WTC11 (cell line): ENCODE measurements around the gene POLR1C. TPM values are rescaled to one million over a fixed set of nuclear protein-coding genes. Genes with fewer than 3 reads are reported as not detected.

ENCODE experiments used
- ATAC-seq: fragments of 200-7000 bp; cut with Tn5 transposase; 2 replicates; pipeline ENCODE4 v1.10.0; 2021; ENCODE audit warnings: mild to moderate bottlenecking, moderate library complexity
- CTCF ChIA-PET: fragments of 300-600 bp; sonication (Branson Sonifier 250); formaldehyde crosslinking; loops from one replicate; lab custom pipeline; 2021; ENCODE audit warnings: antibody characterized with exemption; lab: Charles Lee
- POLR2A ChIA-PET: fragments of 350-600 bp; sonication (Branson Sonifier 250); formaldehyde crosslinking; loops from one replicate; lab custom pipeline; 2021; ENCODE audit warnings: antibody characterized with exemption; lab: Charles Lee
- DNase-seq: peaks from one replicate; pipeline ENCODE4 v3.0.0; 2021; ENCODE audit warnings: low spot score
- H3K27ac Mint-ChIP-seq: 2 replicates; pipeline ENCODE4 v1.8.0; 2021; ENCODE audit warnings: mixed read lengths
- H3K27me3 Mint-ChIP-seq: 2 replicates; pipeline ENCODE4 v1.8.0; 2021; ENCODE audit warnings: low read depth, mild to moderate bottlenecking, moderate library complexity, mixed read lengths
- H3K36me3 Mint-ChIP-seq: 2 replicates; pipeline ENCODE4 v1.8.0; 2021; ENCODE audit warnings: mixed read lengths
- H3K4me1 Mint-ChIP-seq: 2 replicates; pipeline ENCODE4 v1.8.0; 2022; ENCODE audit warnings: mixed read lengths
- H3K4me3 Mint-ChIP-seq: 2 replicates; pipeline ENCODE4 v1.8.0; 2021; ENCODE audit warnings: mild to moderate bottlenecking, moderate library complexity, mixed read lengths
- H3K9me3 Mint-ChIP-seq: 2 replicates; pipeline ENCODE4 v1.8.0; 2021; ENCODE audit warnings: mixed read lengths
- AR ChIP-seq: fragments of 250-450 bp; sonication (Bioruptor Pico); IDR thresholded peaks from 2 replicates; pipeline ENCODE4 v1.9.0; 2021; ENCODE audit warnings: mild to moderate bottlenecking
- ATF6 ChIP-seq: sonication (generic); formaldehyde crosslinking; IDR thresholded peaks from 2 replicates; pipeline ENCODE4 v1.8.1; 2023; ENCODE audit warnings: mild to moderate bottlenecking, missing genetic modification reagents
- CDX4 ChIP-seq: fragments of 250-450 bp; sonication (Bioruptor Pico); IDR thresholded peaks from 2 replicates; pipeline ENCODE4 v1.9.0; 2021; ENCODE audit warnings: moderate library complexity, mild to moderate bottlenecking, inconsistent platforms, borderline replicate concordance
- CREB1 ChIP-seq: sonication (generic); formaldehyde crosslinking; IDR thresholded peaks from 2 replicates; pipeline ENCODE4 v1.8.0; 2023; ENCODE audit warnings: mild to moderate bottlenecking, missing genetic modification reagents
- E2F1 ChIP-seq: sonication (generic); formaldehyde crosslinking; IDR thresholded peaks from 2 replicates; pipeline ENCODE4 v1.8.0; 2022; ENCODE audit warnings: mild to moderate bottlenecking, missing genetic modification reagents
- FOXP4 ChIP-seq: sonication (generic); formaldehyde crosslinking; IDR thresholded peaks from 2 replicates; pipeline ENCODE4 v1.8.0; 2022; ENCODE audit warnings: mild to moderate bottlenecking, missing genetic modification reagents
- GTF2I ChIP-seq: fragments of 250-450 bp; sonication (Bioruptor Pico); conservative IDR thresholded peaks from 2 replicates; pipeline ENCODE4 v1.4.0; 2021; ENCODE audit warnings: mild to moderate bottlenecking
- IRF1 ChIP-seq: sonication (generic); formaldehyde crosslinking; IDR thresholded peaks from 2 replicates; pipeline ENCODE4 v1.8.0; 2023; ENCODE audit warnings: missing genetic modification reagents
- IRF2 ChIP-seq: sonication (generic); formaldehyde crosslinking; IDR thresholded peaks from 2 replicates; pipeline ENCODE4 v1.8.0; 2022; ENCODE audit warnings: low read depth, missing genetic modification reagents, borderline replicate concordance
- KAT7 ChIP-seq: sonication (generic); formaldehyde crosslinking; IDR thresholded peaks from 2 replicates; pipeline ENCODE4 v1.8.1; 2023; ENCODE audit warnings: missing genetic modification reagents, mild to moderate bottlenecking, borderline replicate concordance
- NR1H2 ChIP-seq: sonication (generic); formaldehyde crosslinking; IDR thresholded peaks from 2 replicates; pipeline ENCODE4 v1.9.0; 2021; ENCODE audit warnings: mild to moderate bottlenecking, moderate library complexity, missing genetic modification reagents
- NR3C1 ChIP-seq: sonication (generic); formaldehyde crosslinking; conservative IDR thresholded peaks from 2 replicates; pipeline ENCODE4 v1.8.1; 2023; ENCODE audit warnings: low read depth, mild to moderate bottlenecking, missing genetic modification reagents
- PRDM15 ChIP-seq: sonication (generic); formaldehyde crosslinking; IDR thresholded peaks from 2 replicates; pipeline ENCODE4 v1.8.0; 2022; ENCODE audit warnings: missing genetic modification reagents
- SOX15 ChIP-seq: fragments of 250-450 bp; sonication (Bioruptor Pico); IDR thresholded peaks from 2 replicates; pipeline ENCODE4 v1.9.0; 2021; ENCODE audit warnings: mild to moderate bottlenecking
- SP1 ChIP-seq: sonication (generic); formaldehyde crosslinking; conservative IDR thresholded peaks from 2 replicates; pipeline ENCODE4 v1.8.1; 2022; ENCODE audit warnings: missing genetic modification reagents
- TEAD1 ChIP-seq: sonication (generic); formaldehyde crosslinking; IDR thresholded peaks from 2 replicates; pipeline ENCODE4 v1.8.0; 2022; ENCODE audit warnings: mild to moderate bottlenecking, missing genetic modification reagents
- TP53 ChIP-seq: sonication (generic); formaldehyde crosslinking; IDR thresholded peaks from 2 replicates; pipeline ENCODE4 v1.8.1; 2023; ENCODE audit warnings: mild to moderate bottlenecking, missing genetic modification reagents
- ZBTB21 ChIP-seq: sonication (generic); formaldehyde crosslinking; IDR thresholded peaks from 2 replicates; pipeline ENCODE4 v1.8.1; 2023; ENCODE audit warnings: mild to moderate bottlenecking, missing genetic modification reagents, borderline replicate concordance
- ZNF138 ChIP-seq: sonication (generic); formaldehyde crosslinking; conservative IDR thresholded peaks from 2 replicates; pipeline ENCODE4 v1.8.1; 2022; ENCODE audit warnings: mild to moderate bottlenecking, moderate library complexity, missing genetic modification reagents
- ZNF317 ChIP-seq: sonication (generic); formaldehyde crosslinking; IDR thresholded peaks from 2 replicates; pipeline ENCODE4 v1.8.1; 2023; ENCODE audit warnings: low read depth, mild to moderate bottlenecking, moderate library complexity, missing genetic modification reagents, borderline replicate concordance
- ZNF425 ChIP-seq: fragments of 250-450 bp; sonication (Bioruptor Pico); conservative IDR thresholded peaks from 2 replicates; pipeline ENCODE4 v1.9.0; 2021; ENCODE audit warnings: mild to moderate bottlenecking
- total RNA-seq: library from RNA; stranded (reverse); gene quantifications from 3 replicates; pipeline ENCODE4 v1.2.3, GENCODE V29; 2021

The POLR1C gene
- total RNA-seq, 1 experiment from 2014 or later = 46.6 TPM

- no peak for TF ChIP-seq AR (CRISPR knock-in tag)
- TF ChIP-seq ZNF425 (CRISPR knock-in tag) = no peak
- no peak for TF ChIP-seq FOXP4
- no peak for TF ChIP-seq IRF1 (CRISPR knock-in tag)
- TF ChIP-seq CDX4 (CRISPR knock-in tag) = no peak
- no peak for TF ChIP-seq GTF2I
- TF ChIP-seq TEAD1 (CRISPR knock-in tag) = no peak
- TF ChIP-seq TP53 (CRISPR knock-in tag) = no peak
- no peak for TF ChIP-seq NR1H2
These were observed 45.5 kb upstream of the POLR1C start (continued) for GRCh38 chr6:43471399-43471798.

- Mint-ChIP-seq H3K36me3 (no peaks in the 10 kb centered on the region), H3K4me3 (no peak overlapping the region)
- CTCF ChIA-PET = no interaction called here
- TF ChIP-seq PRDM15 (CRISPR knock-in tag) (no peak), SP1 (CRISPR knock-in tag) (no peak), CDX4 (CRISPR knock-in tag) (no peak), CREB1 (CRISPR knock-in tag) (no peak), IRF2 (no peak), SOX15 (no peak), ZNF317 (CRISPR knock-in tag) (no peak), ATF6 (CRISPR knock-in tag) (no peak), KAT7 (CRISPR knock-in tag) (no peak), ZNF138 (no peak), E2F1 (no peak), ZBTB21 (CRISPR knock-in tag) (no peak), NR3C1 (CRISPR knock-in tag) (no peak)
These were observed 44.4 kb upstream of the POLR1C start for GRCh38 chr6:43472515-43472914.

More at GRCh38 chr6:43472515-43472914, 44.4 kb upstream of the POLR1C start:
- Mint-ChIP-seq H3K9me3 (no peaks in the 10 kb centered on the region), H3K4me1 (peaks cover 18% of the 10 kb centered on the region), H3K27me3 (no peaks in the 10 kb centered on the region; the same call in 1 of the 2 replicates), H3K27ac (no peak overlapping the region)
- ATAC-seq (no peak), DNase-seq (no peak)
- POLR2A ChIA-PET = no interaction called here
